Islet of Langerhans (tissue), 1 donor: ENCODE measurements around the gene RBM34.
"Not testable (repeated sequence)": the region's sequence is repeated elsewhere in the genome, so short reads cannot be mapped to it uniquely, and the experiment has no call there.

Source experiments
- FAIRE-seq: peaks from one replicate; lab custom pipeline; 2011; peaks lifted over from hg19 to GRCh38; lab: Jason Lieb, UNC

Gene RBM34

GRCh38 chr1:235112297-235113182 lies 48.5 kb downstream of the RBM34 start:
- FAIRE-seq, result no peak

- FAIRE-seq, result no peak
Measured at GRCh38 chr1:235111107-235111506, 49.9 kb downstream of the RBM34 start.

GRCh38 chr1:235108876-235109275 lies 52.2 kb downstream of the RBM34 start:
- no peak for FAIRE-seq

GRCh38 chr1:235108185-235108593 lies 52.9 kb downstream of the RBM34 start:
- FAIRE-seq, result no peak

- FAIRE-seq, result no peak
Measured at GRCh38 chr1:235107368-235108184, 53.5 kb downstream of the RBM34 start.

GRCh38 chr1:235106457-235106856 lies 54.6 kb downstream of the RBM34 start:
- FAIRE-seq, result no peak

- FAIRE-seq, result no peak
Measured at GRCh38 chr1:235105051-235106043, 55.7 kb downstream of the RBM34 start.

GRCh38 chr1:235102993-235103411 lies 58.0 kb downstream of the RBM34 start:
- FAIRE-seq, result no peak

GRCh38 chr1:235102259-235102582 lies 58.8 kb downstream of the RBM34 start:
- no peak for FAIRE-seq

- FAIRE-seq, result no peak
Measured at GRCh38 chr1:235101558-235102258, 59.3 kb downstream of the RBM34 start.

- no peak for FAIRE-seq
Measured at GRCh38 chr1:235100194-235100772, 60.8 kb downstream of the RBM34 start.

- no peak for FAIRE-seq
Measured at GRCh38 chr1:235098991-235099390, 62.1 kb downstream of the RBM34 start.

GRCh38 chr1:235098547-235098946 lies 62.5 kb downstream of the RBM34 start:
- no peak for FAIRE-seq

GRCh38 chr1:235097501-235097900 lies 63.5 kb downstream of the RBM34 start:
- FAIRE-seq, result not testable (repeated sequence)

GRCh38 chr1:235095938-235096562 lies 65.0 kb downstream of the RBM34 start:
- no peak for FAIRE-seq

- FAIRE-seq, result no peak
Measured at GRCh38 chr1:235093696-235094592, 67.1 kb downstream of the RBM34 start.

- FAIRE-seq, result no peak
Measured at GRCh38 chr1:235093013-235093695, 67.9 kb downstream of the RBM34 start.

GRCh38 chr1:235092415-235092814 lies 68.6 kb downstream of the RBM34 start:
- not testable (repeated sequence) for FAIRE-seq

- not testable (repeated sequence) for FAIRE-seq
Measured at GRCh38 chr1:235092045-235092406, 69.0 kb downstream of the RBM34 start.
